Left ventricle myocardium inferior (tissue), 1 donor: ENCODE data around the gene ARMH2. TPM values are rescaled to one million over a fixed set of nuclear protein-coding genes. Genes with fewer than 3 reads are reported as not detected.

Source experiments
- DNase-seq: peaks from one replicate; pipeline ENCODE4 v3.0.0-alpha.2; 2020
- H3K27ac ChIP-seq: fragments of 200-600 bp; replicated peaks from 2 replicates; pipeline ENCODE4 v1.8.0; 2021
- H3K27me3 ChIP-seq: fragments of 200-600 bp; 2 replicates; pipeline ENCODE4 v1.8.0; 2021; ENCODE audit warnings: low read depth
- H3K36me3 ChIP-seq: fragments of 200-600 bp; 2 replicates; pipeline ENCODE4 v1.8.0; 2021
- H3K4me1 ChIP-seq: fragments of 200-600 bp; 2 replicates; pipeline ENCODE4 v1.8.0; 2021
- H3K4me3 ChIP-seq: fragments of 200-600 bp; 2 replicates; pipeline ENCODE4 v1.8.0; 2021; ENCODE audit warnings: mild to moderate bottlenecking, moderate library complexity
- H3K9me3 ChIP-seq: fragments of 200-600 bp; replicated peaks from 2 replicates; pipeline ENCODE4 v1.8.0; 2021
- intact Hi-C: fragments of 100-400 bp; cut with micrococcal nuclease; formaldehyde crosslinking; loops from one replicate; pipeline ENCODE4 v1.11.0; 2022
- total RNA-seq: library from RNA; stranded (reverse); fragmentation: NEBNext Ultra II Directional; extraction: Animal tissue kit (Norgen Biotek cat#: 25700); gene quantifications from one replicate; pipeline ENCODE4 v1.2.1, GENCODE V29; 2021
- TF ChIP-seq, protein P1 (sequence below): fragments of 200-600 bp; IDR thresholded peaks from 2 replicates; pipeline ENCODE4 v1.8.0; 2021; ENCODE audit warnings: antibody characterized with exemption, mild to moderate bottlenecking, borderline replicate concordance
- donor health status: DM: no; HTN: yes; CAD: no; lungs with severe emphysema.

Gene ARMH2
- total RNA-seq, 1 donor from 2014 or later: not detected

DNA sequence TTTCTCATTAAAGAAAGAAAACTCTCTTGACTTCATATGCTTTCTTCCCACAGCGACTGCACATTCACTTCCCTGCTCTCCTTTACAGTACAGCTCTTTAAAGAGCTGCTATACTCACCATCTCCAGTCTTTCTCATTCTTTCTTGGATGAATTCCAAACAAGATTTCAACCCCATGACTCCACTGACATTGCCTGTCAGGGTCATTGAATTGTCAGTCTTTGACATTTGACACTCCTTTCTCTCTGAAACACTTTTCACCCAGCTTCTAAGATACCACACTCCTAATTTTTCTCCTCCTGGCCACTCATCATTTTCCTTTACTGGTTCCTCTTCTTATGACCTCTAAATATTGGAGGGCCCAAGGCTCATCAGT is 811 bp upstream of the ARMH2 start:
- H3K27me3 ChIP-seq: no peaks in the 10 kb centered on the region
- no peak overlapping the region for H3K4me3 ChIP-seq
- intact Hi-C loops: no loop called here
- DNase-seq: no peak
- no peaks in the 10 kb centered on the region for H3K9me3 ChIP-seq
- no peak overlapping the region for H3K27ac ChIP-seq
- H3K36me3 ChIP-seq: no peaks in the 10 kb centered on the region
- TF ChIP-seq, protein P1, sequence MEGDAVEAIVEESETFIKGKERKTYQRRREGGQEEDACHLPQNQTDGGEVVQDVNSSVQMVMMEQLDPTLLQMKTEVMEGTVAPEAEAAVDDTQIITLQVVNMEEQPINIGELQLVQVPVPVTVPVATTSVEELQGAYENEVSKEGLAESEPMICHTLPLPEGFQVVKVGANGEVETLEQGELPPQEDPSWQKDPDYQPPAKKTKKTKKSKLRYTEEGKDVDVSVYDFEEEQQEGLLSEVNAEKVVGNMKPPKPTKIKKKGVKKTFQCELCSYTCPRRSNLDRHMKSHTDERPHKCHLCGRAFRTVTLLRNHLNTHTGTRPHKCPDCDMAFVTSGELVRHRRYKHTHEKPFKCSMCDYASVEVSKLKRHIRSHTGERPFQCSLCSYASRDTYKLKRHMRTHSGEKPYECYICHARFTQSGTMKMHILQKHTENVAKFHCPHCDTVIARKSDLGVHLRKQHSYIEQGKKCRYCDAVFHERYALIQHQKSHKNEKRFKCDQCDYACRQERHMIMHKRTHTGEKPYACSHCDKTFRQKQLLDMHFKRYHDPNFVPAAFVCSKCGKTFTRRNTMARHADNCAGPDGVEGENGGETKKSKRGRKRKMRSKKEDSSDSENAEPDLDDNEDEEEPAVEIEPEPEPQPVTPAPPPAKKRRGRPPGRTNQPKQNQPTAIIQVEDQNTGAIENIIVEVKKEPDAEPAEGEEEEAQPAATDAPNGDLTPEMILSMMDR: no peak
- H3K4me1 ChIP-seq: no peaks in the 10 kb centered on the region

DNA sequence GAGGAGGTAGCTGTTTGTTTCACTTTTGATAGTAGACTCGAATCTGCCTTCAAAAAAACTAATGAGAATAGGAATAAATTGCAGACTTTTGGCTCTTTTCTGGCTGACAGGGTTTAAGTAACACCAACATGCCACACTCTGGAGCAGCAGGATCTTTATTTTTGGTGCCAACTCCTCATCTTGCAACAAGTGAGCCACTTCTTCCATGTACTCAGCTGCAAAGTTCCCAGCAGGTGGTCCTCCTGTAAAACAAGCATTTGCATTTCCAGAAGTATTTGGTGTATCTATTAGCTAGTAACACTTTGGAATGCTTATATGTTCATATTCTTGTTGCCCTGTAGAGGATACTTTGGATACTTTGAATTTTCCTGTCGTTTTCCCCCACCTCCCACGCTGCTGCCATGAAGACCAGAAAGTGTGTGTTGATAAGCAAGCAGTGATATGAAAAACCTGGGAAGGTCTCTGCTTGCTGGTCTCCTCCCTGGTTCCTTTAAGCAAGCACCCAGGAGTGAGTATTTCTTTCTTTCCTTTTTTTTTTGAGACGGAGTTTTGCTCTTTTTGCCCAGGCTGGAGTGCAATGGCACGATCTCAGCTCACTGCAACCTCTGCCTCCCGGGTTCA is 1.0 kb downstream of the ARMH2 start:
- no peak for DNase-seq
- H3K27me3 ChIP-seq: no peaks in the 10 kb centered on the region
- TF ChIP-seq, protein P1: no peak
- H3K36me3 ChIP-seq: no peaks in the 10 kb centered on the region
- H3K4me3 ChIP-seq: no peak overlapping the region
- intact Hi-C loops: no loop called here
- H3K27ac ChIP-seq: no peak overlapping the region
- no peaks in the 10 kb centered on the region for H3K9me3 ChIP-seq
- H3K4me1 ChIP-seq: no peaks in the 10 kb centered on the region

DNA sequence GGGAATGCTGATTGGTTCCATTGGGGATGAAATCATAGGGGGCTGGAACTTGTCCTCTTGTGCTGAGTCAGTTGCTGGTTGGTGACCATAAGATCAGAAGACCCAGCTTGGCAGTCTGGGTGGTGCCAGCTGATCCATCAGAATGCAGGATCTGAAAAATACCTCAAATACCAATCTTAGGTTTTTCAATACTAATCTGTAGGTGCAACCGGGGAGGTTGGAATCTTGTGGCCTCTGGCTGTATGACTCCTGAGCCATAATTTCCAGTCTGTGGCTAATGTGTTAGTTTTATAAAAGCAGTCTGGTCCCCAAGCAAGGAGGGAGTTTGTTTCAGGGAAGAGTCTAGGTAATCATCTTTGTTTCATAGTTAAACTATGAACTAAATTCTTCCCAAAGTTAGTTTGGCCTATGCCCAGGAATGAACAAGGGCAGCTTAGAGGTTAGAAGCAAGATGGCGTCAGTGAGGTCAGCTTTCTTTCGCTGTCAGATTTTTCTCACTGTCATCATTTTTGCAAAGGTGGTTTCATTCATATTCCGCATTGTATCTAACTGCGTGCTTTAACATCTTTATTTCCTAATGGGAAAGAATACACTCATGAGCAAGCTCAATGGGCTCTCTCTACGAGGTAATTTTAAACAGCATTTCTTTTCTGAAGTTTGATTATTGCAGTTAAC is 2.0 kb downstream of the ARMH2 start:
- Histone ChIP-seq H3K4me1 (no peaks in the 10 kb centered on the region), H3K36me3 (no peaks in the 10 kb centered on the region), H3K27ac (no peak overlapping the region), H3K27me3 (no peaks in the 10 kb centered on the region), H3K4me3 (no peak overlapping the region), H3K9me3 (no peaks in the 10 kb centered on the region)
- TF ChIP-seq, protein P1: no peak
- intact Hi-C loops: no loop called here
- no peak for DNase-seq

DNA sequence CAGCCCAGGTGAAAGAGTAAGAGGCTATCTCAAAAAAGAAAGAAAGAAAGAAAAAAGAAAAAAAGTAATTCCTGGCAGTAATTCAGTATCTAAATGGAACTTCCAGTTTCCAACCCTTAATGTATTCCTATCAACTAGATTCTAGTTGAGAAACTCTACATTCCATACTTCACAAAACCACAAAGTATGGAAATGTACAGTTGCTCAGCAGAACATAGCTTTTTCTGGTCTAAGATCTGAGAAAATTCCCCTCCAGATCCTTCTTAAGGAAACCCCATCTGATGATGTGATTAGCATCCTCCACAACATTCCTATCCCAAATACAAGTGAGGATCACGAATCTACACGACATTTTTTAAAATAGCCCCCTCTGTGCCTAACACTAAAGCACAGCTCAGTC is 3.6 kb downstream of the ARMH2 start:
- Histone ChIP-seq H3K27ac (no peak overlapping the region), H3K9me3 (no peaks in the 10 kb centered on the region), H3K36me3 (no peaks in the 10 kb centered on the region), H3K4me3 (no peak overlapping the region), H3K27me3 (no peaks in the 10 kb centered on the region), H3K4me1 (no peaks in the 10 kb centered on the region)
- TF ChIP-seq, protein P1: no peak
- no peak for DNase-seq
- intact Hi-C loops: no loop called here

DNA sequence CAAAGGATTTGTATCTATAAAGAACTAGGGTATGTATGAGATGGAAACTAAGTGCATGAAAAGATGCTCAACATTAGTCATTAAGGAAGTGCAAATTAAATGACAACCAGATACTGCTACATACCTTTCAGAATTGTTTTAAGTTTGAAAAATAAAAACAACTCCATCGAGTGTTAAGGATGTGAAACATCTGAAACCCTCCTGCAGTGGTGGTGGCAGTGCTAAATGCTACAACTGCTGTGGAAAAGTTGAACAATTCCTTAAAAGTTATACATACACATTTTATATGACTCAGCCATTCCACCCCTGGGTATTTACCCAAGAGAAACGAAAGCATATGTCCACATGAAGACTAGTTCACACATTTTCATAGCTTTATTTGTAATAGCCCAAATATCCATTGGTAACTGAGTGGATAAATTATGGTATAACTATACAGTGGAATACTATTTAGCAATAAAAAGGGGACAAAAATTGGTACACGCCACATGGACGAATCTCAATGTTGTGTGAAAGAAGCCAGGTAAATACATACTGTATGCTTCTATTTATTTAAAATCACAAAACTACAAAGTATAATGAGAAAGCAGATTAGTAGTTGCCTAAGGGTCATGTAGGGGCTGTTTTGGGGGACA is 10.6 kb downstream of the ARMH2 start:
- Histone ChIP-seq H3K4me3 (no peak overlapping the region), H3K27me3 (no peaks in the 10 kb centered on the region), H3K9me3 (no peaks in the 10 kb centered on the region), H3K4me1 (no peaks in the 10 kb centered on the region), H3K27ac (no peak overlapping the region), H3K36me3 (peaks cover 47% of the 10 kb centered on the region)
- TF ChIP-seq, protein P1: no peak
- DNase-seq: no peak
- intact Hi-C loops: no loop called here
